HG03442 (cell line): ENCODE measurements around the gene ADAMTSL2.

Source experiments
- ATAC-seq: cut with Tn5 transposase; IDR thresholded peaks from one replicate; pipeline ENCODE4 v1.9.1; 2021; ENCODE audit warnings: mild to moderate bottlenecking, moderate library complexity; ENCODE audit not compliant: unreplicated experiment

Gene ADAMTSL2

GRCh38 chr9:133618726-133619125 lies 84.2 kb downstream of the ADAMTSL2 start:
- no peak for ATAC-seq

- ATAC-seq, result peak; percentile 45
Observed at GRCh38 chr9:133619791-133620190, 85.3 kb downstream of the ADAMTSL2 start.

- no peak for ATAC-seq
Observed at GRCh38 chr9:133621725-133622267, 87.3 kb downstream of the ADAMTSL2 start.

GRCh38 chr9:133622555-133622954 lies 88.1 kb downstream of the ADAMTSL2 start:
- no peak for ATAC-seq
